Measurements from ENCODE around the gene C1S.
"Not testable (repeated sequence)": the region's sequence is repeated elsewhere in the genome, so short reads cannot be mapped to it uniquely, and the experiment has no call there.

Gene C1S

GRCh38 chr12:7060353-7060954 is at the start of gene C1S:
TSS of gene C1S (plus strand) at chr12:7060718. CDS start at chr12:7061913, 1,195 bp downstream.
- DNase-seq: peak; percentile 98

GRCh38 chr12:7011398-7011797 is 49.1 kb upstream of the C1S start:
- not testable (repeated sequence) for DNase-seq

DNA sequence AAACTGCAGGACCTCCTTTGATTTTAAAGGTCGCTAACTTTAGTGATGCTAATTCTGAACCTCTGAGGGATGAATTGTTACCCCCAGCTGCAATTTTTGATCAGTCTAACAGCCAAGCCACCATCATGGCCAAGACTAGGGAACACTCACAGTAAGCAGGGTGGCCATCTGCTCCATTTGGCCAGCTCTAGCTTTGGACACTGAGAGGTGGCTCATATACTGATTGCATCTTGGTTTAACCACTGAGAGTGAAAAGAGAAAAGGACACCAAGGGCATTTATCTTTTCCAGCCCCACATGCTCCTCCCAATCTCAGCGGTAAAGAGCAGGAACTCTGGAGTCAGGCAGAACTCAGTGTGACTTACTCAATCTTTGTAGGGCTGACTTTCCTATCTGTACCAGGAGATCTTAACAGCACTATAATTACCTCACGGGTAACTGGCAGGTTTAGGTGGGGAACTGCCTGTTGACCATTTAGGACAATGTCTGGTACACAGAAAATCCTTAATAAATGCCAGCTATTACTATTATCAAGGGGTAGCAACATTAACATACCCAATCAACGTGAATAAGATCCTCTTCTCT is 48.4 kb upstream of the C1S start:
- DNase-seq: no peak

GRCh38 chr12:7013101-7013500 is 47.4 kb upstream of the C1S start:
- DNase-seq: no peak

DNA sequence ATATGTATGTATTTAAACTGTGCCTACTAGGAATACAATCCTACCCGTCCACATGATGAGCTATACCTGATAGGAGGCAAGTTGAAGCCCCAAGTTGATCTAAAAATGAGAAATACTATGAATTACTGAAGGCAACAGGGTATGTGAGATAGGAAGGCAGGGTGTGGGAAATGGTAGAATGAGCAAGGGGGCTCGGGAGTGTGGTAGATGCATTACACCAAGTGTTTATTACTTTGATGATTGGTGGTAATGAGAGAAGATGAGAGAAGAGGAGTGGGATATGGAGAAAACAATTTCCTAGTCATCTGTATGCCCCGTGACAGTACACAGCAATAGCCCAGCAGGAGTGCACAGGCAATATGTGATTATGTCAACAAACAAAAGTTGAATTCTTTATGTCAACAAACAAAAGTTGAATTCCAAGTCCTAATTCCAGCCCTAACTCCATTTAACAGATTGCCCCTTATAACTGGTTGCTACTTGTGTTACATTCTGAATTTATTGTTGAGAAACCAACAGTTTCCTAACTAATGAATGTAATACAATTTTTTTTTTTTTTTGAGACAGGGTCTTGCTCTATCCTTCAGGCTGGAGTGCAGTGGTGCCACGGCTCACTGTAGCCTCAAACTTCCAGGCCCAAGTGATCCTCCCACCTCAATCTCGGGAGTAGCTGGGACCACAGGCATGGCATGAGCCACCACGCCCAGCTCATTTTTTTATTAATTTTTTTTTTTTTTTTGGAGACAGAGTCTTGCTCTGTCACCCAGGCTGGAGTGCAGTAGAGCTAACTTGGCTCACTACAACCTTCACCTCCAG is 44.8 kb upstream of the C1S start:
- no peak for DNase-seq

- DNase-seq: no peak
Observed at GRCh38 chr12:7016958-7017571, 43.5 kb upstream of the C1S start.

GRCh38 chr12:7017870-7018349 is 42.6 kb upstream of the C1S start:
- peak; percentile 13 for DNase-seq

GRCh38 chr12:7018350-7019042 is 42.0 kb upstream of the C1S start, which contains the start of gene LPCAT3:
TSS of gene LPCAT3 (minus strand) at chr12:7018476. CDS start at chr12:7018424, 52 bp downstream.
- peak; percentile 95 for DNase-seq

DNA sequence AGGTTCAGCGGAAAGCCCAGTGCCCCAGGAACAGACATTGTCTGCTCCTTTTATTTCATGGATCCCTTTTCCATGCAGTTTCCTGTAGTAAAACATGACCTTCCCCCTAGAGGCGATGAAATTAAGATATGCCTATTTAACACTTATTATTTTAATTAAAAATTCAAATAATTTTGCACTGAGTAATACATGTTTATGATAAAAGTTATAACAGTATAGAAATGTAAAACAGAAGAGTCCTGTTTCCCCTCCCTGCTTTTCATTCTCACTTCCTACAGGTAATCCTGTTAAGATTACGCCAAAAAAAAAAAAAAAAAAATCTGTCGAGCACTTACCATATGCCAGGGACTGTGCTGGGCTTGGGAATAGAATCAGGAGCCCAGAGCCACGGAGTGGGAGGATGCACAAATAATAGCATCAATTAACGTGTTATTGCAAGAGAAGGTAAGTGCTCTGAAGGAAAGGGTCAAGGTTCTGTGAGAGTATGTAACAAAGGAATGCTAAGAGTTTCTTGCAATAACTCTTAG is 41.4 kb upstream of the C1S start:
- DNase-seq: no peak

DNA sequence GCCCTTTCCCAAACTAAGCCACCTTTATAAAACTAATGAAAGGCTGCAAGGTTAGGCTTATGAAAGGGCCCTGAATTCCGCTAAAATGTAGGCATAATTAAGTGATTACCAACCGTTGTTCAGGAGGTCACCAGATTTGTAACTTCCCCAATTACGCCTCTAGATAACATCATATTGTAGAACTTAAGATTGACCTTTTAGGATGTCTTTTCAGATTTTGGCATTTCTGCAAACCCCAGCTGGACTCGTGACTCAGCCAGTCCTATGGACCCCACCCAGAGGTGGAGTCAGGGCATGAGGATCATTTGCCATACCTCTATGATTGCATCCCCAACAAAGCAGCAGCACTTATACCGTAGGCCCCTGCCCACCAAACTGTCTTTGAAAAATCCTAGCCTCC is 38.6 kb upstream of the C1S start:
- DNase-seq: no peak

DNA sequence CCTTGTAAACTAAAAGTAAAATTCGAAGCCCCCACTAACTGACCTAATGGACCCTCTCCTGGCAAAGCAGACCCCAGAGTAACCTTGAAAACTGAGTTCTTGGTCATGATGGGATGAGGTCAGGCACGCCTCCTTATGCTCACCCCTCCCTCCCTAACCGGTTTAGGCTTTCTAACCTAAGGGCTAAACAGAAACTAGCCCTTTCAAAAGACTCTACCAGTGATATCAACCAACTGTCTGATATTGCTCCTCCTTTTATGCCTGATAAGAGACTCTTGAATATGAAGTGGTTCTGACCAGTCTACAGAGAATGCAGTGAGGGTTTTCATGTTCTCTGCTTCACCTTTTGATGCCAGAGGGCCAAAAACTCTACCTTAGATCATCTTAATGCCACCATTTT is 37.4 kb upstream of the C1S start:
- DNase-seq: no peak

DNA sequence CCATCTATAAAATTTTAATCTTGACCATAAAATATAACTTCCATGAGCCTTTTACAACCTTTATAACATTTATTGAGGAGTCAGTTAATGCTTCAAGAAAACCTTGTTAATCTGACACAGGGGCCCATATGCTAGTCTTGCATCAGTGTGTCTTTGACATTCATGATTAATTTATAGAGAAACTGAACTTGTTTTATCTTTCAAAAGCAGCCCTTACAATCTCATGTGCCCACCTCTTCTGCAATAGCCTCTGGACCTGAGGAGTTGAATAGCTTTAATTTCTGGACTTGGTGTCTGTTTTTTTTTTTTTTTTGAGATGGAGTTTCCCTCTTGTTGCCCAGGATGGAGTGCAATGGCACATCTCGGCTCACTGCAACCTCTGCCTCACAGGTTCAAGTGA is 33.7 kb upstream of the C1S start:
- DNase-seq: no peak

DNA sequence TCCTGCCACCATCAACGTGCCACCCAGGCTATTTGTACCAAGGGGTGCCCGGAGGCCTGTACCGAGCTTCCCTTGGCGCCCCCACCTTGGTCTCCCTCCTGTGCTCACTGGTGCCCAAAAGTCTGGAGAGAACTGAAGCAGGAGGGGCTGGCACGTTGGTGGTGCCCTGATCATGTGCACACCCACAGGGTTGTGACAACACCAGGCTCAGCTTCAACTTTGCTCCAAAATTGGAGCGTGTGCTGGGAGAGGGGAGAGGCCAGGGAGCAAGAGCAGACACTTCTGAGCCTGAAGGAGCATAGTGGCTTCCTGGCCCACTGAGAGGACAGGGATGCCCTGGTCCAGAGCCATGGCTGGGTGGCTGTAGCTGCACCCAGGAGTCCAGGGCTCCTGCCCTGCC is 29.2 kb upstream of the C1S start:
- no peak for DNase-seq

DNA sequence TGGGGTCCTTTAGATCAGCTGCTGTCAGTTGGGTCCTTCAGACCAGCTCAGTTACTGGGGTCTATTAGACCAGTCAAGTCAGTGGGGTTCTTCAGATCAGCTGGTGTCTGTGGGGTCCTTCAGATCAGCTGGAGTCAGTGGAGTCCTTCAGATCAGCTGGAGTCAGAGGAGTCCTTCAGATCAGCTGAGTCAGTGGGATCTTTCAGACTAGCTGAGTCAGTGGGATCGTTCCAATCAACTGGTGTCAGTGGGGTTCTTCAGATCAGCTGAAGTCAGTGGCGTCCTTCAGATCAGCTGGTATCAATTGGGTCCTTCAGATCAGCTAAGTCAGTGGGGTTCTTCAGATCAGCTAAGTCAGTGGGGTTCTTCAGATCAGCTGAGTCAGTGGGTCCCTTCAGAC is 27.5 kb upstream of the C1S start:
- no peak for DNase-seq

- DNase-seq: no peak
Observed at GRCh38 chr12:7034464-7034863, 26.1 kb upstream of the C1S start.

- no peak for DNase-seq
Observed at GRCh38 chr12:7035463-7035862, 25.1 kb upstream of the C1S start.

DNA sequence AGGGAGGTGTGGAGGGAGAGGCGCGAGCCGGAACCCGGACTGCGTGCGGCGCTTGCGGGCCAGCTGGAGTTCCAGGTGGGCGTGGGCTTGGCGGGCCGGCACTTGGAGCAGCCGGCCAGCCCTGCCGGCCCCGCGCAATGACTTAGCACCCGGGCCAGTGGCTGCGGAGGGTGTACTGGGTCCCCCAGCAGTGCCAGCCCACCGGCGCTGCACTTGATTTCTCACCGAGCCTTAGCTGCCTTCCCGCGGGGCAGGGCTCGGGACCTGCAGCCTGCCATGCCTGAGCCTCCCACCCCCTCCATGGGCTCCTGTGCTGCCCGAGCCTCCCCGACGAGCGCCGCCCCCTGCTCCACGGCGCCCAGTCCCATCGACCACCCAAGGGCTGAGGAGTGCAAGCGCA is 23.1 kb upstream of the C1S start:
- DNase-seq: not testable (repeated sequence)

DNA sequence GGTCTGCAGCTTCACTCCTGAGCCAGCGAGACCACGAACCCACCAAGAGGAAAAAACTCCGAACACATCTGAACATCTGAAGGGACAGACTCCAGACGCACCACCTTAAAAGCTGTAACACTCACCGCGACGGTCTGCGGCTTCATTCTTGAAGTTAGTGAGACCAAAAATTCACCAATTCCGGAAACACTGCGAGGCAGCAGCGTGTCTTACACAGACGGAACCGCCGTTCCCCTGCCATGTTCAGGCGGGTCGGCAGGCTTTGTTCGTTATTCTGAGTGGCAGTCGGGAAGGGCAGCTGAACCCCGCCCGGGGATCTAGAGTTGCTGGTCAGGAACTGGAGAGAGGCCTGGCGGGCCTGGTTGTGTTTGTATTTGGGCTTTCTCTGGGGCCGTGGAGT is 21.9 kb upstream of the C1S start:
- no peak for DNase-seq

DNA sequence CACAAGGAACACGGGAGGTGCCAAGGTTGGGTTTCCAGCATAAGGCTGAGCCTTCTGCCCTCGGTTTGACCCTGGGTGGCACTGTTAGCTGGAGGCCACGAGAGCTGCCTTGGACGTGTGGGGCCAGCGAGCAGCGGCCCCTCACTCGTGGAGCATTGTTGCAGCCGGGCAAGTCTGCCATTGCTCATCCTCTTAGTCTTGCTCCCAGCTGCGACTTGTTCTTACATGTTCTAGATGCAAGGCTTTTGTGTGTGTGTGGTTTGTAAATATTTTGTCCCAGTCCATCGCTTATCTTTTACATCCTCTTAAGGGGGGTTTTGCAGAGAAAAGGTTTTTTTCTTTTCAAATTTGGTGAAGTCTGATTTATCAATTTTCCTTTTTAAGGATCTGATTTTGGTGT is 21.1 kb upstream of the C1S start:
- no peak for DNase-seq

GRCh38 chr12:7042842-7043241 is 17.7 kb upstream of the C1S start:
- DNase-seq: peak; percentile 50

GRCh38 chr12:7045913-7046312 is 14.6 kb upstream of the C1S start:
- no peak for DNase-seq

DNA sequence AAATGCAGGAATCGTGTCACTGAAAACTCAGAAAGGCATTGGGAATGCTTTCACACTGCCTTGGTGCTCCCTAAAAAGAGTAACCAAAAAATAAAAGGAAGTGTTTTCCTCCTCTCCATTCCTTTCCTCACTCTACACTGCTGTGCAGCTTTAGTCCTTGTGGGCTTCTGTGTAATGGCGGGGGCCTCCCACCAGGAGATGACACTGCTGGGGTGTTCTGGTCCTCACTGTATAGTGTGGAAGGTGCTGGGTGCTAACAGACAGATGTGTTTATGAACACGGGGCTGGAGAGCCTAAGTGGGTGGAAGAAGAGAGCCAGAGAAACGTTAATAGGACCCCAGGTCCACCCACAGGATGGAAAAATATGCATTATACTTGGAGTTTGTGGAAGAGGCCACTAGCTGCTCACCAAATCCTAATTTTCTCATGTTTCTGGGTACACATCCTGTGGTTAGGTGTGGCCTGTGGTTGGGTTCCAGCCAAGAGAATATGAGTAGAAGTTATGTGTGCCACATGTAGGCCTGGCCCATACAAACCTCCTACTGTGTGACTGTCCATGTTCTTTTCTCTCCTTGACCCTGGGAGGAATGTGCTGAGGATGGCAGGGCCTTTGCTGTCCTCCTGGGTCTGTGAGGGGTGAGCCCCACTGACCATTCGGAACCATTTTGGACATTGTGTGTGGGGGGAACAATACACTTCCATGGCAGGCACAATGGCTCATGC is 14.0 kb upstream of the C1S start:
- DNase-seq: no peak

Data from EL (cell line).